T-helper 22 cell (primary cell): ENCODE measurements around the gene OR9A2.
"Not testable (repeated sequence)": the region's sequence is repeated elsewhere in the genome, so short reads cannot be mapped to it uniquely, and the experiment has no call there.

Source experiments
- DNase-seq: peaks from one replicate; pipeline ENCODE4 v3.0.0-alpha.2; 2020; ENCODE audit warnings: low read depth

The OR9A2 gene

DNA sequence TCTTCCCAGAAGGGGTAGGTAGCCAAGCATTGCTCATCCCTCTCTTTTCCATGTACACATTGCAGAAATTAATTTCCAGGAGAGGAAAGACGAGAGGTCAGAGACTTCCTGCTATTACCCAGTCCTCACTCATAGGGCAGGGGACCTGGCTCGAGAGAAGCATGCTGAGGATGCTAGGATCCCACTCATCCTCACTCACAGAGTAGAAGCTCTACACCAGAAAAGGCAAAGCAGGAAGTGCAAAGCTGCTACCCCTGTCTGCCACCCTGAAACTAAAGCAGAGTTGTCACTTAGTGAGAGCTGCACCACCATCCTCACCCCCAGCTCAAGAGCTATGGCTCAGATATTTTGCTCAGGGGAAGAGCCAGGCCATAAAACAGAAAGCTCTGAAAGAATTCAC lies 9.9 kb downstream of the OR9A2 start:
- DNase-seq: no peak

DNA sequence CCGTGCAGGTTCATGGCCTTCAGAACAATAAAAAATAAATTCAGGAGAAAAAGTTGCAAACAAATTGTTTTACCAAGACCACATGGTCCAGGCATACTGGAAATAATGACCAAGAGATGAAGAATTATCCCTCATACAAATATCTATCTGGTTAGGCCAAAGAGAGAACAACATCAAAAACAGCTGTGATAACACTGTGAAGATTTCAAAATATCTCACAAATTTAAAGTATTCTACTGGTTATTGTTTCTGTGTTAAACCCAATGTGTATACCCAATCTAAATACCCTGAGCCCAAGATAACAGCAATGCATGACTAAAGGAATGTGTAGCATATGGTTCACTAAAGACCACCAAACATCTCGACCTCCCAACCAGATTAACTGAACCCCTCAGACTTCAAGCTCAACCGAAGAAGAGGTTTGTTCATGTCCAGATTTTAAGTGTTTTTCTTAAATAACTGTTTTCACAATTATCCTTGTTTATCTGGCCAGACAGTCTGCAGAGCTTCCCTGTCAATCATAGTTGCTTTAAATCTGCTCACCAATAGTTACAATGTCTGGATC lies 10.9 kb downstream of the OR9A2 start:
- no peak for DNase-seq

- no peak for DNase-seq
Measured at GRCh38 chr7:143015084-143015483, 11.8 kb downstream of the OR9A2 start.

DNA sequence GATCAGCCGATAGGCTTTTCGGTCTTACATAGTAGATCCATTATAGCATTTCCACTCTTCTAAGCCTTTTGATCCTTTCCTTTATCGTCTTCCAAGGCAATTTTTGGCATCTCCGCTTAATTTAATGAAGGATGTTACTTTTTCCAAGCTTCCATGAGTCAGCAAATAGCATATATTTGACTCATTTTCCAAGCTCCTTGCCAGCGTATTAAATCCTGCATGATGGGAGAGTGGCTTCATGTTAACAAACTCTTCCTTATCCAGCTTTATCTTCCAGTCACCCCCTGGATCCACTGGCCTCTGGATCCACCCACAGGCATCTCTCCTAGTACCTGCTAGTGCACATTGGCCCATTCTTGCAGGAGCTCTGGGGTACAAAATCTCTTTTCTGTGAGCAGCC lies 13.0 kb downstream of the OR9A2 start:
- no peak for DNase-seq

DNA sequence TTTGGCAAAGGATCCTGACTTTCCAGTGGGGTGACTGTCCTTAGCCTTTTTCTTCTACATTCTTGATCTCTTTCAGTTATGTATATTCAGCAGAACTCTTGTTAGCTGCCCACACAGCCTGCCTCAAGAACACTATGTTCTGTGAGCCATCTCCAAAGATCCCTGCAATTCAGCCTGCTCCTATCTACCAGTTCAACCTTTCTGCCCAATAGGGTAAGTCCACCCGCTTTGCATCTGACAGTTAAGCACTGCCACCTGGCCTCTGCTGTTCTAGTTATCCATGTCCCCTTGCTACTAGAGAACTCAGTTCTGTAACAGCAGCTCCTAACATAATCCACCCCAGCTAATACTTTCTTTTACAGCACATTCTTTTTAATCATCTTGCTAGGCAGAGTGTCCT lies 13.5 kb downstream of the OR9A2 start:
- DNase-seq: no peak

GRCh38 chr7:143012409-143012808 lies 14.5 kb downstream of the OR9A2 start:
- DNase-seq: no peak

DNA sequence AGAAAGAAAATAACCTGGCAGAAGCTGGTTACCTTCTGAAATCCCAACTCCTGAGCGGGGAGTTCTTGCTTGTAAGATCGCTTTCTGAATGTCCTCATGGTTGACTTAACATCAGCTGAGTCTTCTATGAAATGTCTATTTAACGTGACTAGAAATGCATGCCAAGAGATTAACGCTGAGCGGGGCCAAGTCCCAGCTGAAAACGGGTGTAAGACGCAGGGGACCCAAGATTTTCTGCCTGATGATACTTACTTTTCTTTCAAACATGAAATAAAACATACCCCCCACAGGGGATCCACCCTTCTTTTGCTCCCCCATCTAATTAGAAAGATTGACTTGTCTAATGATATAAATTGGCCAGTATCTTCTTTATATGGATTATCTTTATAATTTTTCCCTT lies 14.9 kb downstream of the OR9A2 start:
- no peak for DNase-seq

- peak; percentile 39 for DNase-seq
Measured at GRCh38 chr7:143008007-143008901, 18.7 kb downstream of the OR9A2 start.

- no peak for DNase-seq
Measured at GRCh38 chr7:143005632-143006260, 21.2 kb downstream of the OR9A2 start.

DNA sequence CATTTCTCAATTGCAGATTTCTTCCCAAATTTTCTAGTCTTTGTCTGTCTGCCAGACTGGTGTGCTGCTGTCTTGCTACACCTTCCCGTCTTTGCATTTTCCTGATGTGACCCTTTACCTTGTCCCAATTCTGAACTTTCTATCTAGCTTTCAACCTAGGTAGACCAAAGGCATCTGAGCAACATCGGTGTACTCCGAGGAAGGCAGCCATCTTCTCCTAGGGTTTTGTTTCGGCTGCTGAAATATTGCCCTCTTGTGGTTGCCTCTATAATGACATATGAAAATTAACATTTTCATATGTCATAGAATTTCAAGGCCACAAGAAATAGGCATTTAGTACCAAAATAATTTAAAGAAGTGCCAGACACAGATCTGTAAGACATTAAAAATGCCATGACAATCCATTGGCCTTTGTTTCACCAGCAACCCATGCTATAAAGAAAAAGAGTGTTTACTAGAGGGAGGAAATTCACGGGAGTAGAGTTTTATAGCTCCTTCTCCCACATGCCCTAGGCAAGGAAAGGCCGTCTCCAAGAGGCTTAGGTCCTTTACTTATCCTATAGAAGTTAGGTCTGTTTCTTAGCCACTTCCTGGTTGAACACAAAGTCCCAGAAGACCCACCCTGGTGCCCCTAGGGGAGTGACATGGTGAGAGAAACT lies 23.4 kb downstream of the OR9A2 start:
- DNase-seq: peak; percentile 3

DNA sequence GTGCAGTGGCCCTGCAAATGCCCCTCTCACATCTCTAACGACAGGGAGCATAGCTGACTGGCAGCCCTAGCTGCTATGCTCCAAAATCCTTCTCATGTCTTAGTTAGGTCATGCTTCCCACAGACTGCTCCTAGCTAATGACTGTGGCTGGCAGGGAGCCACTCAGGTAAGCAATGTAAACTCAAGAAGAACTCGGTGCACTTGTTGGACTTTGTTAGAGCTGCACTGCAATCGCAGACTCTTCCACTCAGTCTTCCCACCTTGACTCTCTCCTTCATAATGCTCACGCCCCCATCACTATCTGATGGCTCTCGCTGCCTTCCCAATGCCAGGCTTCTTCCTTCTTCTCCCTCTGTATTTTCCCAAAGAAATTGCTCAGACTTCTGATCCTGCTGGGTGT lies 24.0 kb downstream of the OR9A2 start:
- no peak for DNase-seq

- no peak for DNase-seq
Measured at GRCh38 chr7:143002106-143002505, 24.8 kb downstream of the OR9A2 start.

DNA sequence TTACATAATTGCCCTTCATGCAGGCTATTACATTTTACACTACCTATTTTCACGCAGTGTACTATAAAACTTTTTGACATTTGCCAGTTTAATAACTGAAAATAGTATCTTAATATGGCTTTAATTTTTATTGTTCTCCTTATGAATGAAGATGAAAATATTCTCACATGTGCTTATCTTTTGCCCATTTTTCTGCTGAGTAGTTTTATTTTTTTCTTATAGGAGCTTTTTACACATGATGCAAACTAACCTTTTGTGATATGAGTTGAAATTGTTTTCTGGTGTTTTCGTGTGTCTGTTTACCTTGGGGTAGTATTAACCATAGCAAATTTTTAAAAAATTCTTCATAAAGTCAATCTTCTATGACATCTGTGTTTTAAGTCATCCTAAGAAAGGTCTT lies 26.3 kb downstream of the OR9A2 start:
- no peak for DNase-seq

DNA sequence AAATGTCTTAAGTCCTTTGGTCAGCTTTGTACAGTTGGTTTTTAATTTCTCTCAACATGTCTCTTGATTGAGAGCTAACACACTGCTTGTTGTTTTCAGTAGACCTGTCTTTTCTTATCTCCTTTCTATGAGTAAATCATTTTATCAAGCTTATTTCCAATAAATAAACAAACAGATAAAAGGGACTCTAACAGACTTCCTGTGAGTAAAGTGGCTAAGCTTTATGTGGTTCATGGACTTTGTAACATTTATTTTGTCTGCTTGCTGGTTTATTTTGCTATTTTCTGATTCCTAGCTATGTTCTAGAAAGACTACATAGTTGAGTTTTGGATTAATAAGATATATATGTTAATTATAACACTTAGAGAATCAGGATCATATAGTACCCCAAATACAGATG lies 27.1 kb downstream of the OR9A2 start:
- DNase-seq: no peak

GRCh38 chr7:142998966-142999365 lies 28.0 kb downstream of the OR9A2 start:
- DNase-seq: no peak

DNA sequence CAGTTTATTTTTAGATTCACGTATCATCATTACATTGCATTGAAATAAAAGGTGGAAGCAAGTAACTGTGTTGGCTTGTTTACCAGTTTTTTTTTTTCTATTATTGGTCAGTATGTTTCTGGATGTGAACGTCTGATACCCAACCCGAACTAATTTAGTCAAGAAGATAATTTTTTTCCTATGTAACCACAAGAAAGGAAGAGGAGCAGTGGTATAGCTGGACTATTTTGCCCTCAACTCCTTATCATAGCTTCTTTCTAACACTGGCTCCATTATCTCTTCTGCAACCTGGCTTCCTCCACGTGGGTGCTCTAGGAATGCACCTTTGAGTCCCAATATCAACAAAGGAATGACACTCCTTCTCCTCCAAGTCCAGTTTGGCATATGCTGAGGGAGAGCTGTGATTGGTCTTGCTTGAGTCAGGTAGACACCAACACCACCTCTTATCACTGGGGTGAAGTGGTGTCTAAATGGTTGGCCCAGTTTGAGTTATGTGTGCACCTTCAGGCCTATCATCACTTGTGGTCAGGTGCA lies 29.4 kb downstream of the OR9A2 start:
- DNase-seq: no peak

GRCh38 chr7:142992427-142992826 lies 34.5 kb downstream of the OR9A2 start:
- no peak for DNase-seq

- no peak for DNase-seq
Measured at GRCh38 chr7:142984297-142984696, 42.6 kb downstream of the OR9A2 start.

- DNase-seq: no peak
Measured at GRCh38 chr7:142983825-142984224, 43.1 kb downstream of the OR9A2 start.

DNA sequence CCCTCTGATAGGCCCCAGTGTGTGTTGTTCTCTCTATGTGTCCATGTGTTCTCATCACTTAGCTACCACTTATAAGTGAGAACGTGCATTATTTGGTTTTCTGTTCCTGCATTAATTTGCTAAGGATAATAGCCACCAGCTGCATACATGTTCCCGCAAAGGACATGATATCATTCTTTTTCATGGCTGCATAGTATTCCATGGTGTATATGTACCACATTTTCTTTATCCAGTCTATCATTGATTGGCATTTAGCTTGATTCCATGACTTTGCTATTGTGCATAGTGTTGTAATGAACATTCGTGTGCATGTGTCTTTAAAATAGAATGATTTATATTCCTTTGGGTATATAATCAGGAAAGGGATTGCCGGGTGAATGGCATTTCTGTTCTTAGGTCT lies 48.5 kb downstream of the OR9A2 start:
- not testable (repeated sequence) for DNase-seq
